ENCODE results near the gene IL1R2.

IL1R2 gene

GRCh38 chr2:101975171-101975870, 16.4 kb upstream of the IL1R2 start:
- DNase-seq (ENCODE audit: low read depth): no peak

- DNase-seq (ENCODE audit: low read depth): no peak
Measured at GRCh38 chr2:101976891-101977290, 14.9 kb upstream of the IL1R2 start.

DNA sequence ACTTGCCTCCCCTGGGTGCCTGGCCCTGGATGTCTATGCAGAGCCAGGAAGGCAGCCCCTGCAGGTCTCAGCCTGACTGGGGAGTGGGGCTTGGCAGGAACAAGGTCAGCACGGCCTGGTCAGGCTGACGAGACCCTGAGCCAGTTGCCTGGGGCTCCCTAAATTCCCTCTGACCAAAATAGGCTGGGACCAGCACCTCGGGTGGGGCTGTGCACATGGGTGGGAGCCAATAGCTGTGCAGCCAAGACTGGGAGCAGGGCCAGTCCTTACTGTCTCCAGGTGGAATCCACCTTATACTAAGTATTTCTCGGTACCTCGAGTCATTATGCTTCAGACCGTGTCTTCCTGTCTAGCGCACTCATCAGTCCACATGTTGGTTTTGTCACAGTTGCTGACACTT, 11.4 kb upstream of the IL1R2 start:
- DNase-seq (ENCODE audit: low read depth): no peak

- no peak for DNase-seq (ENCODE audit: low read depth)
Measured at GRCh38 chr2:101981066-101981465, 10.7 kb upstream of the IL1R2 start.

DNA sequence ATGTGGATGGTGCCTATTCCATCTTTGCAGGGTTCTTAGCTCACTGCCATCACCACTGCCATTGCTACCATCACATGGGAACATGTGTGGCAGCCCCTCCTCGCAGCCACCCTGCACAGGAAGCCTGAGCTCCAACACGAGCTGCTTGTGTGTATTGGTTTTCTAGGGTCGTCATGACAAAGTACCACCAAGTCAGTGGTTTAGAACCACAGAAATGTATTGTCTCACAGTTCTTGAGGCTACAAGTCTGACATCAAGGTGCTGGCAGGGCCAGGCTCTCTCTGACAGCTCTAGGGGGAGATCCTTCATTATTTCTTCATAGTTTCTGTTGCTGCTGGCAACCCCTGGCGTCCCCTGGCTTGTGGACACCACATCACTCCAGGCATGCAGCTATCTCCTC, 10.3 kb upstream of the IL1R2 start:
- no peak for DNase-seq (ENCODE audit: low read depth)

- no peak for DNase-seq (ENCODE audit: low read depth)
Measured at GRCh38 chr2:101982495-101983029, 9.2 kb upstream of the IL1R2 start.

GRCh38 chr2:101983486-101983885, 8.3 kb upstream of the IL1R2 start:
- DNase-seq (ENCODE audit: low read depth): no peak

DNA sequence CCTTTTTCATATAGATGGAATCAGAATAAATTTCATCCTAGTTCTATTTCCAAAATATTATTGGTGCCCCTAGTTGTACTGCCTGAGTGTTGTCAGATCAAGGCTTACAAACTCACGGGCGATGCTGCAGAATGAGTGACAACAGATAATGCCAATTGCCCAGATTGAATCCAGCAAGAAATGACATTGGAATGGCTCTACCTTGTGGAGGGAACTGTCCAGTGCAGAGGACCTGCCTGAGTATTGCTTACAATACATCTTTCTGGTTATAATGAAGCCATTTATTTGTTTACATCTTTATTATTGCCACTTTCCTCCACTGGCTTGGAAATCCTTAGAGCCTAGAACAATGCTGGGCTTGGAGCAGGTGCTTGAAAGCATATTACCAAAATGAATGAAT, 7.8 kb upstream of the IL1R2 start:
- DNase-seq (ENCODE audit: low read depth): no peak

DNA sequence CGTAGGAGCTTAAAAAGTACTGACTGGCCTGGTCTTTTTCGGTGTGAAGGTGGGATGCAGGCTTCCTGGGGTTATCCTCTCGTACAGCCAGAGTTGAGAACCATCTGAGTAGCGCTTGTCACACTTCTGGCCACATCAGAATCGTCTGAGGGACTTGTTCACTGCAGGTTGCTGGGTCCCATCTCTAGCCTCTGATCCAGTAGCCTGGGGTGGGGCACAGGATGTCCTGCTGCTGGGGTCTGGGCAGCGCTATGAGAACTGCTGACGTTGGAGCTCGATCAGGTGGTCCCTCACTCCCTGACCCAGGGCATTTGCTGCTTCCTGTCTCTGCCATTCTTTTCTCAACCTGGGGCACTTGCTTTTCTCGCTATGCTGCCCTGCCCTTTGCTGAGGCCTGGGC, 7.1 kb upstream of the IL1R2 start:
- no peak for DNase-seq (ENCODE audit: low read depth)

DNA sequence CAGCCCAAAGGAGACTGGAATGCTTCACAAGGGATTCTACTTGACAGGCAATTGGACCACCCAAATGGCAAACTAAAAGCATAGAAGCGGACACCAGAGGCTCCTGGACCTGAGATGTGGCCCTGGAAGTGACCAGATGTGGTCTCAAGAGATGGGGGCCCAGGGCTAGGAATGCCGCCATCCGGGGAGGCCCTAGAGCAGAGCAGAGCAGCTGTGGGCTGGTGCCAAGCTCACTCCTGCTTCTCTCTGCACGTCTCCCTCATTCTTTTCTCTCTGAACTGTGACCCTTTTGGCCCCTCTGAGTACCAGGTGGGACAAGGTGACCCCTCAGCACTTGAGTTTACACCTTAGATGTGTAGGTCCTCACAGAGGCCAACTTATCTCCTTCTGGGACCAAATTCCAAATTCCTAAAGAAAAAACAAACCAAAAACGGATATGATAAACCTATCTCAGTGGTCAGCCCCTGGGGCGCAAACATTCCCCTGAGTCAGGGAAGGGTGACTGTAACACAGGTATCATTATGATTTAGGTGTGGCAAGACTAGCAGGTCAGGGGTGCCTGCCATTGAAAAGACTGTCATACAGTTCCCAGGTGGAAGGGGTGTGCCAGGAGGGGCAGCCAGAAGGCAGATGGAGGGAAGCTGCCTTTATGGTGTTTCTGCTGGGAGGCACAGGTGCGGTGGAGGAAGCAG, 6.5 kb upstream of the IL1R2 start:
- no peak for DNase-seq (ENCODE audit: low read depth)

- no peak for DNase-seq (ENCODE audit: low read depth)
Measured at GRCh38 chr2:101985793-101986164, 6.0 kb upstream of the IL1R2 start.

- DNase-seq (ENCODE audit: low read depth): no peak
Measured at GRCh38 chr2:101986376-101986775, 5.4 kb upstream of the IL1R2 start.

- no peak for DNase-seq (ENCODE audit: low read depth)
Measured at GRCh38 chr2:101986804-101987740, 4.7 kb upstream of the IL1R2 start.

DNA sequence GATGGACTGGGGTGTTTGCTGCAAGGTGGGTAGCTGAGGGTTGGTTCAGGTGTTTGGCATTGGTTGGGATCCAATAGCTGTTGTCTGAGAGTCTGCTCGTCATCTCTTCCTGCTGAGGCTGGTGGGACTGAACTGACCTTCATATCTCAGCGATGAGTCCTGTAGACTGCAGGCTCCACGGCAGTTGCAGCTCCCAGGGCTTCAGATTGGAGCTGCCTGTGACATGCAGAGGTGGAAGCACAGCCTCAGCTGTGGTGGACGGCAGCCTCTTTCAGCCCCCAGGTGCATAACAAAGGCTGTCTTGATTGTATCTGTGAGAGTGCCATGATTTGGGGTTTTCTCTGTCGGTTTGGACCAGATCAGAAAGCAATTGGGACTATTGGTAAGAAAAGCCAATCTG, 3.9 kb upstream of the IL1R2 start:
- DNase-seq (ENCODE audit: low read depth): no peak

DNA sequence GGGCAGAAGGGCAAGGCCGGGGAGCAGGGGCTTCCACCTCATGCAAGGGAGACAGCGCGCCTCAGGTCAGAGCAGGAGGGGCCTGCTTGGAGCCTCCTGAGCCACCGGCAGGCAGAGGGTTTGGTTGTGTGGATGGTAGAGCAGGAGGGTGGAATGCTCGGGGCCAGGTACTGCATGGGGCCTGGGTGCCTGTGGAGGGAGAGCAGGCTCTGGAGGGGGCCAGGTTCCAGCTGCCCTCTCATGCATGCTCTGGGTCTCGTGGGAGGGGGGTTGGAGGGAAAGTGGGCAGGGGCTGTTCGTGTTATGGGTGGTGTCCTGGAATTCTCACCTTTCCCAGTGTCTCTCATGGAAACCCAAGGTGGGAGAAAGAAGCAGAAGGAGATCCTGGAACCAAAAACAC, 3.2 kb upstream of the IL1R2 start:
- no peak for DNase-seq (ENCODE audit: low read depth)

- no peak for DNase-seq (ENCODE audit: low read depth)
Measured at GRCh38 chr2:101989740-101990460, 1.9 kb upstream of the IL1R2 start.

- no peak for DNase-seq (ENCODE audit: low read depth)
Measured at GRCh38 chr2:101993772-101994171, 2.0 kb downstream of the IL1R2 start.

DNA sequence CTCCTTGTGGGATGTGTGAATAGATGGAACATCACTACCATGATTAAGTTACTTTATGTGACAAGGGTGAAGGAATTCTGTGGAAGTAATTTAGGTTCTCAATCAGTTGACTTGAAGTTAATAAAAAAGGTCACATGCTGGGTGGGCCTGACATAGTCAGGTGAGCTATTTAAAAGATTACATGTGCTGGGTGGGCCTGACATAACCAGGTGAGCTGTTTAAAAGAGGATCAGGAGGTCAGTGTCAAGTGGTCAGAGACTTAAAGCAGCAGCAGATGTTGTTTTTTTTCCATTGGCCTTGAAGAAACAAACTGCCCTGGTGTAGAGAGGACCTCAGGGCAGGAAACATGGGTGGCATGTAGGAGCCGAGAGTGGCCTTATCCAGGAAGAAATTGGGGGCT, 3.3 kb downstream of the IL1R2 start:
- no peak for DNase-seq (ENCODE audit: low read depth)

DNA sequence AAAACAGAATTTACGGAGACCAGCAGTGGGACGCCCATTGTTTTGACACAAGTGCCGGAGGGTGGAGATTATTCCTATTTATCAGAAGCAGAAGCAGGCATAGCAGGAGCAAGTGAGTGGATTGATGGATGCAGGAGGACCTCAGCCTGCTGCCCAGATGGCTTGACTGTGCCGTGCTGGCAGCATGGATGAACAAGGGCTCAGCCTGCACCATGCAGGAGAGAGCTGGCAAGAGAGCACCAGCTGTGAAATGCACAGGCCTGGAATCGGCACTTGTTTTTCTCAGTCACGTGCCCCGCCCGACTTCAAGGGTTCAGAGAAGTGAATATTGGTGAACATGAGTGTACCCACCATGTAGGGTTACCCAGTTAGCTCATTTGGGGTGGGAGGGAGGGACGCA, 4.0 kb downstream of the IL1R2 start:
- DNase-seq (ENCODE audit: low read depth): no peak

DNA sequence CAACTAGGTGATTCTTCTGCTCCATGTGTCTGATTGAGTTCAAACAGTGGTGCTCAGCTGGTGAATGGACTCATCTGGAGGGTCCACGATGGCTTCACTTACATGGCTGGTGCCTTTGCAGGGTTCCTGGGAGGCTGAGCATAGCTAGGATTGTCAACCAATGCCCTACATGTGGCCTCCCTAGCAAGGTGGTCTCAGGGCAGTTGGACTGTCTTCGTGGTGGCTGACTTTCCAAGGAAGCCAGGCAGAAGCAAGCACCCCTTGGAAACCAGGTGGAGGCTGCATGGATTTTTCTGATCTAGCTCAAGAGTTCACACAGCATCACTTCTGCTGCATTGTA, 6.8 kb downstream of the IL1R2 start:
- DNase-seq (ENCODE audit: low read depth): no peak

DNA sequence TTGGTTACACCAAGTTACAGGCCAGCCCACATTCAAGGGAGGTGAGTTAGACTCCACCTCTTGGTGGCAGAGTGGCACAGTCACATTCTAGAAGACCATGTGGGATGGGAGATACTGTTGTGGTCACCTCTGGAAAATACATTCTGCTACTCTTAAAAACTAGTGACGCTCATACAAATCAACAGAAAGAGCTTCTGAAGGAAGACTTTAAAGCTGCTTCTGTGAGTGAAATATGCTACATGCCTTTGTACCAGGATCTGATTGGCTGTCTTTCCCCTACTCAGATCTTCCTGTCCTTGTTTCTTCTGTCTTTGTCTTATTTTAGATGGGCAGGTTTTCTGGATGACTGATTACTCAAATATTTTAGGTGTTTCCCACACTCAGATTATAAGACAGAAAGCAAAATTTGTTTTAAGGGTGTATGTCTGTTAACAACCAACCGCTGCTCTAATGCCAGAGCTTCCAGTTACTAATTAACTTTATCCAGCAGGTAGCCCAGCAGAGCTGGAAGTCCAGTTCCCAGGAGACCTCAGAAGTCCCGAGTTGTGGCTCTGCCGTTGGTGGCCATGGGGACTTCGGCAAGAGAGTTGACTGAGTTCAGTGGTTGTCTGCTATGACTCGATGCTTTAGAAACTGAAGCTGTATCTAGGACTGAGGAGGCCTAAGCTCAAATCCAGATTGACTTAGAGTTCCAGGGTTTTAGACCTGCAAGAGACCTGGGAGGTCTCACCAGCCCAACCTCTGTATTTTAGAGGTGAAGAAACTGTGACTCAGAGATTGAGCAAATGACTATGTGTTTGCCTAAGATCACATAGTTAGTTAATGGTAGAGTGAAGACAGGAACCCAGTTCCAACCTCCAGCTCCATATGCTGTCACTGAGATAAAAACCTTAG, 7.4 kb downstream of the IL1R2 start:
- no peak for DNase-seq (ENCODE audit: low read depth)
